Measurements from ENCODE around the gene LGALS4.
"Not testable (repeated sequence)": the region's sequence is repeated elsewhere in the genome, so short reads cannot be mapped to it uniquely, and the experiment has no call there.

The LGALS4 gene

GRCh38 chr19:38796154-38796553 is 16.6 kb downstream of the LGALS4 start:
- Histone ChIP-seq H3K4me3 (ENCODE audit: low read length) (no peak overlapping the region), H3K27ac (ENCODE audit: low read depth, low read length) (no peak overlapping the region), H3K27me3 (ENCODE audit: control insufficient read depth, insufficient read depth, low read length) (no peaks in the 10 kb centered on the region), H3K4me1 (ENCODE audit: control insufficient read depth, insufficient read depth, low read length) (no peaks in the 10 kb centered on the region), H3K36me3 (ENCODE audit: control insufficient read depth, insufficient read depth, low read length) (peaks cover 5% of the 10 kb centered on the region), H3K9ac (ENCODE audit: low read length) (no peak overlapping the region)

GRCh38 chr19:38795549-38795948 is 17.2 kb downstream of the LGALS4 start:
- H3K4me1 ChIP-seq (ENCODE audit: control insufficient read depth, insufficient read depth, low read length) = no peaks in the 10 kb centered on the region
- H3K27me3 ChIP-seq (ENCODE audit: control insufficient read depth, insufficient read depth, low read length) = no peaks in the 10 kb centered on the region
- H3K36me3 ChIP-seq (ENCODE audit: control insufficient read depth, insufficient read depth, low read length) = no peaks in the 10 kb centered on the region
- H3K9ac ChIP-seq (ENCODE audit: low read length) = no peak overlapping the region
- H3K27ac ChIP-seq (ENCODE audit: low read depth, low read length) = no peak overlapping the region
- no peak overlapping the region for H3K4me3 ChIP-seq (ENCODE audit: low read length)

GRCh38 chr19:38793671-38794070 is 19.1 kb downstream of the LGALS4 start:
- Histone ChIP-seq H3K4me1 (ENCODE audit: control insufficient read depth, insufficient read depth, low read length) (no peaks in the 10 kb centered on the region), H3K4me3 (ENCODE audit: low read length) (no peak overlapping the region), H3K36me3 (ENCODE audit: control insufficient read depth, insufficient read depth, low read length) (no peaks in the 10 kb centered on the region), H3K27me3 (ENCODE audit: control insufficient read depth, insufficient read depth, low read length) (no peaks in the 10 kb centered on the region), H3K27ac (ENCODE audit: low read depth, low read length) (no peak overlapping the region), H3K9ac (ENCODE audit: low read length) (no peak overlapping the region)

GRCh38 chr19:38793177-38793576 is 19.6 kb downstream of the LGALS4 start:
- no peak overlapping the region for H3K9ac ChIP-seq (ENCODE audit: low read length)
- H3K4me1 ChIP-seq (ENCODE audit: control insufficient read depth, insufficient read depth, low read length) = no peaks in the 10 kb centered on the region
- no peak overlapping the region for H3K27ac ChIP-seq (ENCODE audit: low read depth, low read length)
- no peaks in the 10 kb centered on the region for H3K27me3 ChIP-seq (ENCODE audit: control insufficient read depth, insufficient read depth, low read length)
- H3K36me3 ChIP-seq (ENCODE audit: control insufficient read depth, insufficient read depth, low read length) = no peaks in the 10 kb centered on the region
- no peak overlapping the region for H3K4me3 ChIP-seq (ENCODE audit: low read length)

GRCh38 chr19:38792250-38793111 is 20.3 kb downstream of the LGALS4 start:
- no peak overlapping the region for H3K27ac ChIP-seq (ENCODE audit: low read depth, low read length)
- H3K27me3 ChIP-seq (ENCODE audit: control insufficient read depth, insufficient read depth, low read length) = no peaks in the 10 kb centered on the region
- H3K4me1 ChIP-seq (ENCODE audit: control insufficient read depth, insufficient read depth, low read length) = no peaks in the 10 kb centered on the region
- no peak overlapping the region for H3K9ac ChIP-seq (ENCODE audit: low read length)
- H3K4me3 ChIP-seq (ENCODE audit: low read length) = peak overlapping the region; percentile 46
- no peaks in the 10 kb centered on the region for H3K36me3 ChIP-seq (ENCODE audit: control insufficient read depth, insufficient read depth, low read length)

- not testable (repeated sequence) for H3K27me3 ChIP-seq (ENCODE audit: control insufficient read depth, insufficient read depth, low read length); H3K36me3 ChIP-seq (ENCODE audit: control insufficient read depth, insufficient read depth, low read length); H3K9ac ChIP-seq (ENCODE audit: low read length); H3K27ac ChIP-seq (ENCODE audit: low read depth, low read length); H3K4me1 ChIP-seq (ENCODE audit: control insufficient read depth, insufficient read depth, low read length)
- H3K4me3 ChIP-seq (ENCODE audit: low read length) = peak overlapping the region; percentile 36
Observed at GRCh38 chr19:38791451-38792064, 21.2 kb downstream of the LGALS4 start.

GRCh38 chr19:38790507-38791403 is 22.0 kb downstream of the LGALS4 start:
- H3K27ac ChIP-seq (ENCODE audit: low read depth, low read length); H3K27me3 ChIP-seq (ENCODE audit: control insufficient read depth, insufficient read depth, low read length); H3K36me3 ChIP-seq (ENCODE audit: control insufficient read depth, insufficient read depth, low read length); H3K4me1 ChIP-seq (ENCODE audit: control insufficient read depth, insufficient read depth, low read length); H3K9ac ChIP-seq (ENCODE audit: low read length): not testable (repeated sequence)
- H3K4me3 ChIP-seq (ENCODE audit: low read length) = peak overlapping the region; percentile 36

GRCh38 chr19:38788478-38789243 is 24.1 kb downstream of the LGALS4 start, which contains the start of gene LGALS7B:
Gene LGALS7B (plus strand): TSS chr19:38789200. CDS start chr19:38789227, 27 bp downstream.
- Histone ChIP-seq H3K27me3 (ENCODE audit: control insufficient read depth, insufficient read depth, low read length) (no peaks in the 10 kb centered on the region), H3K27ac (ENCODE audit: low read depth, low read length) (no peak within 1 kb of the TSS), H3K4me1 (ENCODE audit: control insufficient read depth, insufficient read depth, low read length) (no peaks in the 10 kb centered on the region), H3K4me3 (ENCODE audit: low read length) (no peak within 1 kb of the TSS), H3K9ac (ENCODE audit: low read length) (no peak within 1 kb of the TSS), H3K36me3 (ENCODE audit: control insufficient read depth, insufficient read depth, low read length) (no peaks in the 10 kb centered on the region)

- no peaks in the 10 kb centered on the region for H3K36me3 ChIP-seq (ENCODE audit: control insufficient read depth, insufficient read depth, low read length)
- no peaks in the 10 kb centered on the region for H3K27me3 ChIP-seq (ENCODE audit: control insufficient read depth, insufficient read depth, low read length)
- H3K4me3 ChIP-seq (ENCODE audit: low read length) = no peak overlapping the region
- no peaks in the 10 kb centered on the region for H3K4me1 ChIP-seq (ENCODE audit: control insufficient read depth, insufficient read depth, low read length)
- no peak overlapping the region for H3K9ac ChIP-seq (ENCODE audit: low read length)
- no peak overlapping the region for H3K27ac ChIP-seq (ENCODE audit: low read depth, low read length)
Observed at GRCh38 chr19:38786572-38787265, 26.0 kb downstream of the LGALS4 start.

- not testable (repeated sequence) for H3K4me3 ChIP-seq (ENCODE audit: low read length); H3K4me1 ChIP-seq (ENCODE audit: control insufficient read depth, insufficient read depth, low read length); H3K36me3 ChIP-seq (ENCODE audit: control insufficient read depth, insufficient read depth, low read length); H3K9ac ChIP-seq (ENCODE audit: low read length); H3K27ac ChIP-seq (ENCODE audit: low read depth, low read length); H3K27me3 ChIP-seq (ENCODE audit: control insufficient read depth, insufficient read depth, low read length)
Observed at GRCh38 chr19:38786061-38786460, 26.7 kb downstream of the LGALS4 start.

- Histone ChIP-seq H3K9ac (ENCODE audit: low read length) (no peak overlapping the region), H3K4me1 (ENCODE audit: control insufficient read depth, insufficient read depth, low read length) (no peaks in the 10 kb centered on the region), H3K27me3 (ENCODE audit: control insufficient read depth, insufficient read depth, low read length) (no peaks in the 10 kb centered on the region), H3K4me3 (ENCODE audit: low read length) (no peak overlapping the region), H3K36me3 (ENCODE audit: control insufficient read depth, insufficient read depth, low read length) (no peaks in the 10 kb centered on the region), H3K27ac (ENCODE audit: low read depth, low read length) (no peak overlapping the region)
Observed at GRCh38 chr19:38785187-38785699, 27.5 kb downstream of the LGALS4 start.
